Mesothelial cell of epicardium (in vitro differentiated cells): ENCODE results near the gene ABCA7. TPM values are rescaled to one million over a fixed set of nuclear protein-coding genes. Genes with fewer than 3 reads are reported as not detected.

ENCODE experiments used
- DNase-seq, 2 experiments: peaks; one replicate each; pipeline ENCODE4 v3.0.0; 2021; ENCODE audit warnings: low spot score in 2 of 2; ENCODE audit not compliant: unreplicated experiment in 2 of 2
- H3K27ac Mint-ChIP-seq: 2 replicates; pipeline ENCODE4 v1.8.0; 2021; ENCODE audit warnings: mixed read lengths
- H3K27me3 Mint-ChIP-seq: 2 replicates; pipeline ENCODE4 v1.8.0; 2021; ENCODE audit warnings: low read depth, mixed read lengths
- H3K36me3 Mint-ChIP-seq: 2 replicates; pipeline ENCODE4 v1.8.0; 2021; ENCODE audit warnings: mixed read lengths
- H3K4me1 Mint-ChIP-seq: 2 replicates; pipeline ENCODE4 v1.8.0; 2021; ENCODE audit warnings: mixed read lengths
- H3K4me3 Mint-ChIP-seq: 2 replicates; pipeline ENCODE4 v1.8.0; 2021; ENCODE audit warnings: mild to moderate bottlenecking, moderate library complexity, mixed read lengths
- H3K9me3 Mint-ChIP-seq: 2 replicates; pipeline ENCODE4 v1.8.0; 2021; ENCODE audit warnings: mixed read lengths
- CTCF ChIP-seq: fragments of 200-600 bp; sonication (generic); IDR thresholded peaks from one replicate; pipeline ENCODE4 v1.5.0; 2021; ENCODE audit warnings: antibody characterized with exemption; ENCODE audit not compliant: unreplicated experiment
- total RNA-seq: library from RNA; stranded (reverse); gene quantifications from 3 replicates; pipeline ENCODE4 v1.2.1, GENCODE V29; 2021

Gene ABCA7
- total RNA-seq, 1 donor from 2014 or later, result 22.5 TPM

- no peaks in the 10 kb centered on the region for H3K9me3 Mint-ChIP-seq
- H3K4me1 Mint-ChIP-seq, result peaks cover 10% of the 10 kb centered on the region
- DNase-seq, result no peak
- H3K4me3 Mint-ChIP-seq, result no peak overlapping the region
- H3K27me3 Mint-ChIP-seq, result peaks cover 44% of the 10 kb centered on the region
- H3K27ac Mint-ChIP-seq, result no peak overlapping the region
- TF ChIP-seq CTCF, result no peak
- peaks cover 6% of the 10 kb centered on the region for H3K36me3 Mint-ChIP-seq
These were observed 44.7 kb upstream of the ABCA7 start for GRCh38 chr19:995051-995827.

- H3K4me1 Mint-ChIP-seq, result peaks cover 13% of the 10 kb centered on the region
- no peak for TF ChIP-seq CTCF
- H3K27me3 Mint-ChIP-seq, result peaks cover 49% of the 10 kb centered on the region
- peak in 1 of 2 experiments; percentile 59 for DNase-seq
- no peaks in the 10 kb centered on the region for H3K9me3 Mint-ChIP-seq
- H3K27ac Mint-ChIP-seq, result no peak overlapping the region
- H3K4me3 Mint-ChIP-seq, result peak overlapping the region; percentile 48
- H3K36me3 Mint-ChIP-seq, result peaks cover 3% of the 10 kb centered on the region
These were observed 43.7 kb upstream of the ABCA7 start for GRCh38 chr19:996051-996838.

- Mint-ChIP-seq H3K4me3 (no peak overlapping the region), H3K27ac (no peak overlapping the region), H3K27me3 (peaks cover 64% of the 10 kb centered on the region)
These were observed 41.8 kb upstream of the ABCA7 start for GRCh38 chr19:998064-998463.

GRCh38 chr19:999379-999719 lies 40.6 kb upstream of the ABCA7 start:
- no peaks in the 10 kb centered on the region for H3K36me3 Mint-ChIP-seq
- H3K27me3 Mint-ChIP-seq, result peaks cover 70% of the 10 kb centered on the region
- no peaks in the 10 kb centered on the region for H3K9me3 Mint-ChIP-seq
- peaks cover 14% of the 10 kb centered on the region for H3K4me1 Mint-ChIP-seq
- no peak for DNase-seq
- TF ChIP-seq CTCF, result no peak
- no peak overlapping the region for H3K27ac Mint-ChIP-seq
- peak overlapping the region; percentile 60 for H3K4me3 Mint-ChIP-seq

More at GRCh38 chr19:998064-998463, 41.8 kb upstream of the ABCA7 start:
- Mint-ChIP-seq H3K9me3 (no peaks in the 10 kb centered on the region), H3K4me1 (peaks cover 14% of the 10 kb centered on the region), H3K36me3 (no peaks in the 10 kb centered on the region)
- no peak for TF ChIP-seq CTCF
- DNase-seq, result no peak

- no peak within 1 kb of the TSS for H3K27ac Mint-ChIP-seq
- H3K4me1 Mint-ChIP-seq, result peaks cover 14% of the 10 kb centered on the region
- H3K27me3 Mint-ChIP-seq, result peaks cover 72% of the 10 kb centered on the region
- TF ChIP-seq CTCF, result peak; percentile 44
- DNase-seq, result peak in 1 of 2 experiments; percentile 67
- H3K4me3 Mint-ChIP-seq, result peak within 1 kb of the TSS; percentile 60
- no peaks in the 10 kb centered on the region for H3K9me3 Mint-ChIP-seq
- H3K36me3 Mint-ChIP-seq, result no peaks in the 10 kb centered on the region
These were observed 39.8 kb upstream of the ABCA7 start, which contains the start of gene GRIN3B for GRCh38 chr19:1000095-1000494. GRIN3B (plus strand) TSS chr19:1000419; CDS start chr19:1000438, 19 bp downstream.
